BLaER1 (cell line): ENCODE measurements around the gene ARPIN.
"Not testable (repeated sequence)": the region's sequence is repeated elsewhere in the genome, so short reads cannot be mapped to it uniquely, and the experiment has no call there.

ENCODE experiments used
- H3K27ac ChIP-seq: shearing (Covaris generic); formaldehyde crosslinking; 2 replicates; pipeline ENCODE4 v1.8.1; 2022
- H3K27me3 ChIP-seq: shearing (Covaris generic); formaldehyde crosslinking; 2 replicates; pipeline ENCODE4 v1.8.1; 2022
- H3K36me3 ChIP-seq: shearing (Covaris generic); formaldehyde crosslinking; 2 replicates; pipeline ENCODE4 v1.8.1; 2022
- H3K4me1 ChIP-seq: shearing (Covaris generic); formaldehyde crosslinking; 2 replicates; pipeline ENCODE4 v1.8.1; 2022
- H3K4me2 ChIP-seq: shearing (Covaris generic); formaldehyde crosslinking; 2 replicates; pipeline ENCODE4 v1.8.1; 2022
- H3K4me3 ChIP-seq: shearing (Covaris generic); formaldehyde crosslinking; 2 replicates; pipeline ENCODE4 v1.8.1; 2022
- H3K9ac ChIP-seq: shearing (Covaris generic); formaldehyde crosslinking; 2 replicates; pipeline ENCODE4 v1.8.1; 2022
- H3K9me3 ChIP-seq: shearing (Covaris generic); formaldehyde crosslinking; 2 replicates; pipeline ENCODE4 v1.8.1; 2022
- H4K20me1 ChIP-seq: shearing (Covaris generic); formaldehyde crosslinking; 2 replicates; pipeline ENCODE4 v1.8.1; 2022
- Cebpa-rat ChIP-seq: shearing (Covaris generic); IDR thresholded peaks from 2 replicates; pipeline ENCODE4 v1.8.1; 2022

Gene ARPIN

GRCh38 chr15:89880727-89881126, 32.0 kb downstream of the ARPIN start:
- no peak for TF ChIP-seq Cebpa-rat
- Histone ChIP-seq H3K4me3 (no peak overlapping the region), H3K36me3 (peaks cover 78% of the 10 kb centered on the region), H3K9me3 (no peaks in the 10 kb centered on the region), H3K4me2 (no peak overlapping the region), H3K9ac (no peak overlapping the region), H3K4me1 (no peaks in the 10 kb centered on the region), H4K20me1 (no peaks in the 10 kb centered on the region), H3K27me3 (no peaks in the 10 kb centered on the region), H3K27ac (no peak overlapping the region)

GRCh38 chr15:89878323-89878722, 34.4 kb downstream of the ARPIN start:
- Histone ChIP-seq H3K9ac (no peak overlapping the region), H3K4me2 (no peak overlapping the region), H3K27ac (no peak overlapping the region), H3K4me3 (no peak overlapping the region), H3K4me1 (no peaks in the 10 kb centered on the region), H3K9me3 (no peaks in the 10 kb centered on the region), H3K27me3 (no peaks in the 10 kb centered on the region), H4K20me1 (no peaks in the 10 kb centered on the region), H3K36me3 (peaks cover 60% of the 10 kb centered on the region)
- TF ChIP-seq Cebpa-rat: no peak

- Histone ChIP-seq H3K27ac (no peak overlapping the region), H4K20me1 (no peaks in the 10 kb centered on the region), H3K9ac (no peak overlapping the region), H3K4me2 (no peak overlapping the region), H3K4me3 (no peak overlapping the region), H3K9me3 (no peaks in the 10 kb centered on the region), H3K4me1 (no peaks in the 10 kb centered on the region), H3K36me3 (peaks cover 54% of the 10 kb centered on the region), H3K27me3 (no peaks in the 10 kb centered on the region)
- TF ChIP-seq Cebpa-rat: no peak
Observed at GRCh38 chr15:89877083-89877425, 35.7 kb downstream of the ARPIN start.

- H3K4me2 ChIP-seq: no peak overlapping the region
- no peak overlapping the region for H3K27ac ChIP-seq
- H3K4me3 ChIP-seq: no peak overlapping the region
- no peaks in the 10 kb centered on the region for H3K27me3 ChIP-seq
- H3K9me3 ChIP-seq: no peaks in the 10 kb centered on the region
- no peaks in the 10 kb centered on the region for H3K4me1 ChIP-seq
- no peaks in the 10 kb centered on the region for H4K20me1 ChIP-seq
- peaks cover 53% of the 10 kb centered on the region for H3K36me3 ChIP-seq
- H3K9ac ChIP-seq: no peak overlapping the region
- no peak for TF ChIP-seq Cebpa-rat
Observed at GRCh38 chr15:89876396-89877082, 36.2 kb downstream of the ARPIN start.

GRCh38 chr15:89875741-89876140, 37.0 kb downstream of the ARPIN start:
- Histone ChIP-seq H3K4me1 (no peaks in the 10 kb centered on the region), H3K27ac (no peak overlapping the region)
- TF ChIP-seq Cebpa-rat: no peak

GRCh38 chr15:89874926-89875564, 37.7 kb downstream of the ARPIN start:
- H3K9me3 ChIP-seq: no peaks in the 10 kb centered on the region
- no peak for TF ChIP-seq Cebpa-rat

More at GRCh38 chr15:89875741-89876140, 37.0 kb downstream of the ARPIN start:
- H3K9me3 ChIP-seq: no peaks in the 10 kb centered on the region
- no peak overlapping the region for H3K4me2 ChIP-seq
- peaks cover 54% of the 10 kb centered on the region for H3K36me3 ChIP-seq
- no peaks in the 10 kb centered on the region for H3K27me3 ChIP-seq
- H3K9ac ChIP-seq: no peak overlapping the region
- no peaks in the 10 kb centered on the region for H4K20me1 ChIP-seq
- H3K4me3 ChIP-seq: no peak overlapping the region

GRCh38 chr15:89870688-89871288, 42.0 kb downstream of the ARPIN start:
- Histone ChIP-seq H3K9ac (no peak overlapping the region), H4K20me1 (no peaks in the 10 kb centered on the region), H3K4me2 (no peak overlapping the region), H3K9me3 (no peaks in the 10 kb centered on the region), H3K36me3 (peaks cover 30% of the 10 kb centered on the region), H3K4me3 (no peak overlapping the region), H3K27ac (no peak overlapping the region), H3K4me1 (no peaks in the 10 kb centered on the region), H3K27me3 (no peaks in the 10 kb centered on the region)
- no peak for TF ChIP-seq Cebpa-rat

More at GRCh38 chr15:89874926-89875564, 37.7 kb downstream of the ARPIN start:
- no peaks in the 10 kb centered on the region for H4K20me1 ChIP-seq
- H3K4me3 ChIP-seq: no peak overlapping the region
- H3K27me3 ChIP-seq: no peaks in the 10 kb centered on the region
- no peaks in the 10 kb centered on the region for H3K4me1 ChIP-seq
- H3K9ac ChIP-seq: no peak overlapping the region
- no peak overlapping the region for H3K27ac ChIP-seq
- no peak overlapping the region for H3K4me2 ChIP-seq
- H3K36me3 ChIP-seq: peaks cover 60% of the 10 kb centered on the region

- Histone ChIP-seq H3K4me1 (no peaks in the 10 kb centered on the region), H3K9ac (no peak overlapping the region), H3K27ac (no peak overlapping the region), H3K27me3 (no peaks in the 10 kb centered on the region), H3K36me3 (peaks cover 33% of the 10 kb centered on the region), H3K4me2 (no peak overlapping the region), H4K20me1 (no peaks in the 10 kb centered on the region), H3K9me3 (no peaks in the 10 kb centered on the region), H3K4me3 (no peak overlapping the region)
- no peak for TF ChIP-seq Cebpa-rat
Observed at GRCh38 chr15:89870006-89870405, 42.7 kb downstream of the ARPIN start.

GRCh38 chr15:89869490-89869889, 43.3 kb downstream of the ARPIN start:
- H3K4me2 ChIP-seq, H3K4me1 ChIP-seq, H3K9ac ChIP-seq, H3K27ac ChIP-seq, H3K27me3 ChIP-seq, H3K9me3 ChIP-seq, H4K20me1 ChIP-seq, H3K4me3 ChIP-seq: not testable (repeated sequence)
- H3K36me3 ChIP-seq: peaks cover 39% of the 10 kb centered on the region

- Histone ChIP-seq H3K27ac (no peak overlapping the region), H4K20me1 (no peaks in the 10 kb centered on the region), H3K36me3 (peaks cover 45% of the 10 kb centered on the region), H3K27me3 (no peaks in the 10 kb centered on the region), H3K9ac (no peak overlapping the region), H3K4me1 (peaks cover 13% of the 10 kb centered on the region), H3K9me3 (no peaks in the 10 kb centered on the region), H3K4me3 (no peak overlapping the region), H3K4me2 (no peak overlapping the region)
- TF ChIP-seq Cebpa-rat: no peak
Observed at GRCh38 chr15:89864958-89865739, 47.6 kb downstream of the ARPIN start.
